Measurements from ENCODE around the gene ADCYAP1.

ADCYAP1 gene

DNA sequence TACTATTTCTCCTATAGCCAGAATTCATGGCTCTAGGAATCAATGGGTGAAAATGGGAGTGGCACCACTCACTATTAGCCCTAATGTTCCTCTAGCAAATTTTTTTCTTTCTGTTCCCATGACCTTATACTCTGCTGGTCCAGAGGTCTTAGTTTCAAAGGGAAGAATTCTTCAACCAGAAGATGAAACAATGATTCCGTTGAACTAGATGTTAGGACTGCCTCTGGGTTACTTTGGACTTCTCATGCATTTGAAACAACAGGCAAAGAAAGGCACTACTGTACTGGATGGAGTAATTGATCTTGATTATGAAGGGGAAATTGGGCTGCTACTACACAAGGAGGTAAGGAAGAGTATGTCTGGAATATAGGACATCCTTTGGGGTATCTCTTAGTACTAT is 18.6 kb upstream of the ADCYAP1 start:
- TF ChIP-seq, protein P1, sequence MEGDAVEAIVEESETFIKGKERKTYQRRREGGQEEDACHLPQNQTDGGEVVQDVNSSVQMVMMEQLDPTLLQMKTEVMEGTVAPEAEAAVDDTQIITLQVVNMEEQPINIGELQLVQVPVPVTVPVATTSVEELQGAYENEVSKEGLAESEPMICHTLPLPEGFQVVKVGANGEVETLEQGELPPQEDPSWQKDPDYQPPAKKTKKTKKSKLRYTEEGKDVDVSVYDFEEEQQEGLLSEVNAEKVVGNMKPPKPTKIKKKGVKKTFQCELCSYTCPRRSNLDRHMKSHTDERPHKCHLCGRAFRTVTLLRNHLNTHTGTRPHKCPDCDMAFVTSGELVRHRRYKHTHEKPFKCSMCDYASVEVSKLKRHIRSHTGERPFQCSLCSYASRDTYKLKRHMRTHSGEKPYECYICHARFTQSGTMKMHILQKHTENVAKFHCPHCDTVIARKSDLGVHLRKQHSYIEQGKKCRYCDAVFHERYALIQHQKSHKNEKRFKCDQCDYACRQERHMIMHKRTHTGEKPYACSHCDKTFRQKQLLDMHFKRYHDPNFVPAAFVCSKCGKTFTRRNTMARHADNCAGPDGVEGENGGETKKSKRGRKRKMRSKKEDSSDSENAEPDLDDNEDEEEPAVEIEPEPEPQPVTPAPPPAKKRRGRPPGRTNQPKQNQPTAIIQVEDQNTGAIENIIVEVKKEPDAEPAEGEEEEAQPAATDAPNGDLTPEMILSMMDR (IDR thresholded peaks at IDR 0.05; ENCODE audit: control extremely low read depth, extremely low read depth, low read depth, missing control alignments): no peak
- POLR2A ChIA-PET: no interaction called here
- CTCF ChIA-PET: interaction anchor here (1.0 kb wide), 1 partner anchor 47 kb away, joined by 3 read pairs; no protein-coding TSS in a partner anchor
- no peak for DNase-seq (ENCODE audit: extremely low spot score)

DNA sequence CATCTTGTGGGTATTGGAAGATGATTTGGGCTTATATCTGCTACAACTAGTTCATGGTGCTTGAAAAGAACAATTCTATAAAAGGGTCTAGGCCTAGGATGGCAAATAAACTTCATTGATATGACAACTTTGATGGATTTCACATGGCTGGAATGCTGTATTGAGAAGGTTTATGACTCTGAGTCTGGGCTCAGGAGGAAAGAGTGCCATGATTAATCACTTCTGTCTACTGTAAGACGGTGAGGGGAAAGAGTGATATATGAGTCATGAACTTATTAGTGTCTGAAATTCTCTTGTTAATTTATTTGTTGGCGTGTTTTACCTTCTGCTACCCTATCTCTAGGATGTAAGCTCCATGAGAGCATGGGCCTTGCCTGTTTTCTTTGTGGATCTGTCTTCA is 17.0 kb upstream of the ADCYAP1 start:
- no peak for DNase-seq (ENCODE audit: extremely low spot score)
- CTCF ChIA-PET: no interaction called here
- POLR2A ChIA-PET: no interaction called here
- TF ChIP-seq, protein P1 (IDR thresholded peaks at IDR 0.05; ENCODE audit: control extremely low read depth, extremely low read depth, low read depth, missing control alignments): no peak

DNA sequence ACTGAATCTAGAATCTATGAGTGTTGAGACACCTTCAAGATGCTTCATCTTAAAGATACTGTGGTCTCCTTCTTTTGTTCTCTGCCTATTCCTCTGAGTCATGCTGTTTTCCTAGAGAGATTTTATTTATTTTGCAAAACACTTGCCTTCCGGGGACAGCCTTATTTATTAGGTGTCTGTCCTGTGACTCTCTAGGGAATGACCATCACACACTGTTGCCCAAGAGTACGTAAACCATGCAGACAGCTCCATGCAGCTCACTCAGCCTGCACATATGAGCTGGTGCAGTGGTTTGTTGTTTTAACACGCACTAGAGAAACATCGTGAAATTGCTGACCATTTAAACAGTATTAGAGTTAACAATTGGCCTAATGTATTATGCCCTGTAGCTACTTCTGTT is 12.4 kb upstream of the ADCYAP1 start:
- POLR2A ChIA-PET: no interaction called here
- no peak for DNase-seq (ENCODE audit: extremely low spot score)
- CTCF ChIA-PET: interaction anchor here (1.5 to 1.6 kb wide), 2 partner anchors 9 to 69 kb away, joined by 4 to 5 read pairs; no protein-coding TSS in a partner anchor
- TF ChIP-seq, protein P1 (IDR thresholded peaks at IDR 0.05; ENCODE audit: control extremely low read depth, extremely low read depth, low read depth, missing control alignments): no peak

DNA sequence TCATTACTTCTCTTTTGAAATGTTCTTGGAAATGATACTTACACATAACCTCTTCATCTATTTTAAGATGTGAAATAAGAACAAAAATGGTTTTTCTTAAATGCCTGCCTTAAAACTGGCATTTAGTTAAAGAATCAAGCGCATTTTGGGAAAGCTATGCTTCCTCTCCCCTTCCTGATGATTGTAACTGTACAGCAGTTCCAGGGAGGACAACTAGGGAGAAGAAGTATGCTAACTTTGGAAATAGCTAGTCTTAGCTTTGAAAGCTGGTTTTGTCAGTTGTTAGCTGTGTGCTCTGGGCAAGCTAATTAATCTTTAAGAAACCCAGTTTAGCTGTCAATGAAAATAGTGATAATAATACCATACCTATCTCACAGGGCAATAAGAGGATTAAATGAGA is 8.4 kb upstream of the ADCYAP1 start:
- no peak for DNase-seq (ENCODE audit: extremely low spot score)
- POLR2A ChIA-PET: no interaction called here
- TF ChIP-seq, protein P1 (IDR thresholded peaks at IDR 0.05; ENCODE audit: control extremely low read depth, extremely low read depth, low read depth, missing control alignments): no peak
- CTCF ChIA-PET: interaction anchor here (1.0 to 1.5 kb wide), 3 partner anchors 9 to 34 kb away, joined by 3 read pairs; no protein-coding TSS in a partner anchor

DNA sequence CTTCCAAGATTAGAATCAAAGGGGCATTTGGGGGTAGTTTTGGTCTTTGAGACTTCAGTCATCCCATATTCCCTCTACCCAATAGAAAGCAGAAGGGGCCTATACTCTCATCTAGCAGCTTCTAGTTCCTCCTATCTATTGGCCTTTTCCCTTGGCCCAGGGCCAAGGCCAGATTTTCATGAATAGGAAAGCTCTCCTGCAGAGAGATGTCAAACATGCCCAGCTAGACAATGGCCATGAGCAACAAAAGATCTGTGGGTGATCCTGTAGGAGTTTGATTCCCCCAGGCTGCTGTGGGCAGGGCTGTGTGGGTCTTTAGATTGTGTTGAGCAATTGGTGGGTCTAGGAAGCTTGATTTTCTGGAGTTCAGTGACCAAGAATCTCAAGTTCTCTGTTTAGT is 2.9 kb upstream of the ADCYAP1 start:
- POLR2A ChIA-PET: no interaction called here
- TF ChIP-seq, protein P1 (IDR thresholded peaks at IDR 0.05; ENCODE audit: control extremely low read depth, extremely low read depth, low read depth, missing control alignments): no peak
- no peak for DNase-seq (ENCODE audit: extremely low spot score)
- CTCF ChIA-PET: interaction anchor here (2.7 kb wide), 1 partner anchor 11 kb away, joined by 10 read pairs; no protein-coding TSS in a partner anchor

DNA sequence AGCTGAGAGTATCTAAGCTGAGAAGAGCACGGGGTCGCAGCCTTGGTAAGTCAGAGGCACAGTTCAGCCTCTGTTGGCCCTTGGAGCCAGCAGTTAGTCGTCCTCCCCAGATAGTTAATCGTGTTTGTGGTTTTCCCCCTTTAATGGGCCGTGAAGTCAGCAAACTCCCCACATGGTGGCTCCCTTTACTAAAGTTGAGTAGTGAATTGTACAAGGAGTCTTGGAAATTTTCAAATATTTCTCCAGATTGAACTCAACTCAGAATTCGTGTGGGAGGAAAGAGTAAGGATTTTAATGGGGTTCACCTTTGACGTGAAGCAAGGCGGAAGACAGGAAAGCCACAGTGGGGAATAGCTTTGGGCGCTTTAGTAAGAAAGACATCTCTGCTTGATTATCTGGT is 2.4 kb upstream of the ADCYAP1 start:
- POLR2A ChIA-PET: no interaction called here
- DNase-seq (ENCODE audit: extremely low spot score): no peak
- CTCF ChIA-PET: interaction anchor here (0.6 to 2.7 kb wide), 2 partner anchors 11 to 1640 kb away, joined by 3 to 10 read pairs; no protein-coding TSS in a partner anchor
- TF ChIP-seq, protein P1 (IDR thresholded peaks at IDR 0.05; ENCODE audit: control extremely low read depth, extremely low read depth, low read depth, missing control alignments): no peak
